ENCODE results near the gene MAEL. TPM values are rescaled to one million over a fixed set of nuclear protein-coding genes. Genes with fewer than 3 reads are reported as not detected.

Gene MAEL
- under 1 TPM in 1 of 2 experiments, not detected in 1; 0.13 TPM for total RNA-seq

DNA sequence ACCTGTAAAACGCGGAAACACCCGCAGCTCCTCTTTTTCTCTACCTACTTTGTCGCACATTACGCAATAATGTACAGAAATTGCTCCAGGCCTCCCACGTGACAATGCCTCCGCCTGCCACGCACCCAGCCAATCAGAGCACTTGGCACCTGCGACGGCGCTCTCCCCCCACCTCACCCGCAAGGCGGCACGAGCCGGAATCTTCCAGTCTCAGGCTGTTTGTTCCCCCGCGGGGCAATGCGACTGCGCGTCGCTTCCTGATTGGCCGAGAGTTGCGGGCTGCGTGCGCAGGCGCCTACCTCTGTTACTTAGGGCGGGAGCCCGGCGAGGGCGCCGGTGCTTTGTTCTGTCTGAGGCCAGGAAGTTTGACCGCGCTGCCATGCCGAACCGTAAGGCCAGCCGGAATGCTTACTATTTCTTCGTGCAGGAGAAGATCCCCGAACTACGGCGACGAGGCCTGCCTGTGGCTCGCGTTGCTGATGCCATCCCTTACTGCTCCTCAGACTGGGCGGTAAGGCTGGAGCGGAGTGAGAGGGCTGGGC, at the start of gene MAEL:
Gene MAEL, plus strand, starts transcription at position 307 of the 542 bp plus-strand sequence. Its CDS starts 73 bp downstream, at position 380.
- ChIA-PET POLR2A (no interaction called here), CTCF (no interaction called here)

- CTCF ChIA-PET: no interaction called here
- POLR2A ChIA-PET: no interaction called here
These were observed 49.2 kb upstream of the MAEL start for GRCh38 chr1:166939741-166940375.

DNA sequence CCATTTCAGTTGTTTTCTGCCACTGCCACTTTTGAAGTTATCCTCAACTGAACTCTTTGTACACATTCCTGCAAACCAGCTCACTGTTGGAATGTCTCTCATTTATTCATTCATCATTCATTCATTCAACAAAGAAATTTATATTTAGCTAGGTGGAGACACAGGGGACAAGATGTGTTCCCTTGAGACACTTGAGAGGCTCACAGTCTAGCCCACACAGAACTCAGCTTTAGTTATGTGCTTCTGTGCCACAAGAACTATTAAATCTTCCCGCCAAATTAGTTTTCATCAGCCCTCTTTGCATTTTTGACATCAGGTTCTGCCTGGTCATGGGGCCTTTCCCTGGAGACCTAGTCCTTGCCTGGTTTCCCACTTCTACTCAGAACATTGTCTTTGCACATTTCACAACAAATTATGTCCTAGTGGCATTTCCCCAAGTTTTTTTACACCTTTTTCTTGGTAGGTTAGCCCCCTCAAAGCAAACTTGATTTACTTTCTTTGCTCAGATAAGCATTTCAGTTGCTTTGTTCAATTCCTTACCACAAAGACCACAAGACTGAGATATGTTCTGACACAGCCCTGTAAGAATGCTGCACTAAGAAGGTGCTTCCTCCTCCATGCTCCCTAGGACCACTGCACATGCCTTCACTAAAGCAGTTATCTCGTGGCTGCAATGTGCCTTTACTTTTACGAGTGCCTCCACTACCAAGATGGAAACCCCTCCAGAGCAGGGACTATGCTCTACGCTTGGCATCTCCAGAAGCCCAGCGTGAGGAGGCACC, 44.7 kb upstream of the MAEL start:
- ChIA-PET CTCF (no interaction called here), POLR2A (no interaction called here)

- ChIA-PET CTCF (no interaction called here), POLR2A (no interaction called here)
These were observed 41.6 kb upstream of the MAEL start for GRCh38 chr1:166947398-166948043.

DNA sequence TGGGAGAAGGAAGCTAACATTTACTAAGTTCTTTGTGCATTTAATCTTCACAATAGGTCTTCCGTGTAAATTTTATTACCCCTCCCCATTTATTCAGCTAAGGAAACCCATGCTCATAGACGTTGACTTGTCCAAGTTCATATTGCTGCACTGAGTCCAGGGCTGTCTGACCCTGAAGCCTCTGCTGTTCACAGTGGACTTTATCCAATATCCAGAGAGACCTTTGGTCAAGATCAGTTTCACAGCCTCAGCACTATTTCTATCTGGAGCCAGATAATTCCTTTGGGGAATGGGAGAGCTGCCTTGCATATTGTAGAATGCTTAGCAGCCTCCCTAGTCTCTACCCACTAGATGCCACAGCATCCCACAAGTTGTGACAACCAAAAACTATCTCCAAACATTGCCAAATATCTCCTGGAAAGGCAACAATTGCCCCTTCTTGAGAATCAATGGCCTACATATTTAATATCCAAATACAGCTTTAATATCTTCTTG, 40.2 kb upstream of the MAEL start:
- POLR2A ChIA-PET: no interaction called here
- CTCF ChIA-PET: interaction anchor here (0.8 to 1.2 kb wide), 2 partner anchors 15 to 39 kb away, joined by 3 read pairs; no protein-coding TSS in a partner anchor

DNA sequence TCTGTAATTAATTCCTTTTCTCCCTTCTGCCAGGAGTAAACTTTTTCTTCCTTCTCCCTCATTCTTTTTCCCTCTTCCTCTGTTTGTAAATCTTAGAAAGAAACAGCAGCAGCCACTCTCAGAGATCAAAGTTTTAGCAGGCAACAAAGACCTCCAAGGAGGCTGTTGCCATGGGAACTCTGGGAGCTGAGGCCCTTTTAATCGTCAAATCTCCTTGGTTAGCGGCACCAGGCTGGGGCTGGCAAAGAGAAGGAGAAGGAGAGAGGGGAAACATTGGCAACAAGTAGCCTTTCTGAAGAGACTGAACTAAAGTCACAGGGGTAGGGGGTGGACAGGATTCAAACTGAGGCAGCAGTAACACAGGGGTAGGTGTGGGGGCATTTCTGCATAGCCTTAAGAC, 38.9 kb upstream of the MAEL start:
- ChIA-PET POLR2A (no interaction called here), CTCF (no interaction called here)

DNA sequence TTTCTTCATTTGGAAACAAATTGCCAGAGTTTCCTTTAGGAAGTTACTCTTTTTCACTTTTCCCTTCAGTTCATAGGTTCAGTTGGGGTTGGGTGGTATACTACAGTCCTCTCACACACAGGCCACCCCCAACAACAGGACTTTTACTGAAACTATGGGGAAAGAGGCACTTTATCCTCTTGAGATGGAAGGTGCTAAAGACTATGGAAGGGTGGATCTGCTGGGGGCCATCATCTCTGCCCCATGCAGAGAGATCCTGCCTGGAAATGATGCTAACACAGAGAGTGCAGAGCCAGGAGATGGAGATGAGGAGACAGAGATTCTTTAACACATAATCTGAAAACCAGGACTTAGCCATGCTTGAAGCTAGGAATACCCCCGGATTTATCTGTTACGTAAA, 38.0 kb upstream of the MAEL start:
- ChIA-PET CTCF (no interaction called here), POLR2A (no interaction called here)

- POLR2A ChIA-PET: interaction anchor here (0.8 kb wide), 1 partner anchor 22 kb away, joined by 4 read pairs; no protein-coding TSS in a partner anchor
- CTCF ChIA-PET: interaction anchor here (0.5 kb wide), 1 partner anchor 439 kb away, joined by 3 read pairs; no protein-coding TSS in a partner anchor
These were observed 36.9 kb upstream of the MAEL start for GRCh38 chr1:166952002-166952746.

- POLR2A ChIA-PET: no interaction called here
These were observed 35.6 kb upstream of the MAEL start for GRCh38 chr1:166953491-166953890.

GRCh38 chr1:166956057-166956850, 32.8 kb upstream of the MAEL start:
- POLR2A ChIA-PET: no interaction called here
- CTCF ChIA-PET: no interaction called here

More at GRCh38 chr1:166953491-166953890, 35.6 kb upstream of the MAEL start:
- CTCF ChIA-PET: interaction anchor here (1.0 kb wide), 1 partner anchor 43 kb away, joined by 3 read pairs; no protein-coding TSS in a partner anchor

- POLR2A ChIA-PET: no interaction called here
- CTCF ChIA-PET: no interaction called here
These were observed 32.2 kb upstream of the MAEL start for GRCh38 chr1:166956872-166957271.

DNA sequence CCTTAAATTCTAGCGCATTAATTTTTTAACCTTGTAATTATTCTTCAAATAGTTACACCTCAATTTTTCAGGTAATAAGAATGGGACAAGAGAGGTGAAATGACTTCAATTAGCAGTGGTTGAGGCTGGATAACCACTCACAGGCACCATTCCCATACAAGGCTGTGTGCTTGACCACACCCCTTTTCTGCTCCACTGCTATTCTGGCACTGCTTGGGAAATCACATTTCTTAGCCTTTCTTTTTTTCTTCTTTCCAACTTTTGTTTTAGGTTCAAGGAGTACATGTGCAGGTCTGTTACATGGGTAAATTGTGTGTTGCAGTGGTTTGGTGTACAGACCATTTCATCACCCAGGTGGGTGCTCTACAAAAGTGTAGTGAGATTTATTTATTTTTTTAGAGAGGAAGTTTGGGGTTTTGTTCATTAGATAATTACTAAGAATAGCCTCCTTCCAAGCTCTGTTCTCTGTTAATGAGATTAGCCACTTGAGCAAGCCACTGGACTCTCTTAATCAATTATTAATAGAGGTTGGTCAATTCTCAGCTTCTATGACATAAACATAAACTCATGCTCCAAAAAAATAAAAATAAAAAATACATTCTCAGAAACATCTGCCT, 28.1 kb upstream of the MAEL start:
- ChIA-PET POLR2A (no interaction called here), CTCF (no interaction called here)

GRCh38 chr1:166969074-166969677, 19.9 kb upstream of the MAEL start:
- CTCF ChIA-PET: interaction anchor here (1.5 kb wide), 1 partner anchor 89 kb away, joined by 3 read pairs; no protein-coding TSS in a partner anchor
- POLR2A ChIA-PET: no interaction called here

DNA sequence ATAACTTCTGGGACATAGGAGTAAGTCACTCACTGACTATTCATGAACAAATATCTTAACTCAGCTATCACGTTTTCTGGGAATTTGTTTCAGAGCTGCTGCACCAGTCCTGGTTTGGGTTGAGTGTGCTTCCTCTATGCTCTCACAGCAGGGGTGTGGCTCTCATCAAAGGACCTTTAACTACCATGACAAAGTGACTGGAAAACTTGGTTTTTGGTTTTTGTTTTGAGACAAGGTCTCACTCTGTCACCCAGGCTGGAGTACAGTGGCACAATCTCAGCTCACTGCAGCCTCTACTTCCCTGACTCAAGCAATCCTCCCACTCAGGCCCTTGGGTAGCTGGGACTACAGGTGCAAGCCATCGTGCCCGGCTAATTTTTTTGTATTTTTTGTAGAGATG, 17.8 kb upstream of the MAEL start:
- ChIA-PET POLR2A (no interaction called here), CTCF (no interaction called here)

DNA sequence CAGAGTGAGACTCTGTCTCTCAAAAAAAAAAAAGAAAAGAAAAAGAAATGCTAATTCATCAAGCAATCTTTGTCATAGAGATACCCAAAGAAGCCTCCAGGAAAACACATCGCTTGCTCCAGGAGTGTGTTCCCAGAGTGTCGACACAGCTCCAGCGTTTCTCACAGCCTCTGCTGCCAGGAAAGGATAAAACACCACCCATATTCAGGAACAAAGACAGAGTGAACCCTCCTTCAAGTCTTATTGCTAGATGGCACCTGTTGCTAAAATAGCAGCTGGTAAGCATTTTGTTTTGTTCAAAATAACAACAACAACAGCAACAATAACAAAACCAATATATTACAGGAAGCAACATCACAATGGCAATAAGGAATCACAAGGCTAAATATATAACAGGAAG, 16.9 kb upstream of the MAEL start:
- ChIA-PET POLR2A (no interaction called here), CTCF (no interaction called here)

DNA sequence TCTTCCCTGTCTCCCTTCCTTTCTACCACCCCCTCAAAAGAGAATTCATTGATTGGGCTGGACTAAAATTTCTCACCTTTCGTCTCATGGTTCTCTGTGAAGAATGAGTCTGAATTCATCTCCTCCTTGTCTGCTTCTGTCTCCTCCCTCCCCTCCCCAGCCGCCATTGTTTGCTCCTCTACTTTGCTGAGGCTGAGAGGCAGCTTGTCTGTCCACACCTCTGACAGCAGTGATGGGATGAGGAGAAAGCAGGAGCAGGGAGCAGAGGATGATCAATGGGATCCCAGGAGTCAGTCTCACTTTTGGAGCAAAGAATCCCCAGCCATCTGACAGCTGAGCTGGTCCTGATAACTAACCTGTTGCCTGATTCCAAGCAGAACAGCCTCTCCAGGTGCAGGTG, 16.3 kb upstream of the MAEL start:
- ChIA-PET POLR2A (no interaction called here), CTCF (no interaction called here)

DNA sequence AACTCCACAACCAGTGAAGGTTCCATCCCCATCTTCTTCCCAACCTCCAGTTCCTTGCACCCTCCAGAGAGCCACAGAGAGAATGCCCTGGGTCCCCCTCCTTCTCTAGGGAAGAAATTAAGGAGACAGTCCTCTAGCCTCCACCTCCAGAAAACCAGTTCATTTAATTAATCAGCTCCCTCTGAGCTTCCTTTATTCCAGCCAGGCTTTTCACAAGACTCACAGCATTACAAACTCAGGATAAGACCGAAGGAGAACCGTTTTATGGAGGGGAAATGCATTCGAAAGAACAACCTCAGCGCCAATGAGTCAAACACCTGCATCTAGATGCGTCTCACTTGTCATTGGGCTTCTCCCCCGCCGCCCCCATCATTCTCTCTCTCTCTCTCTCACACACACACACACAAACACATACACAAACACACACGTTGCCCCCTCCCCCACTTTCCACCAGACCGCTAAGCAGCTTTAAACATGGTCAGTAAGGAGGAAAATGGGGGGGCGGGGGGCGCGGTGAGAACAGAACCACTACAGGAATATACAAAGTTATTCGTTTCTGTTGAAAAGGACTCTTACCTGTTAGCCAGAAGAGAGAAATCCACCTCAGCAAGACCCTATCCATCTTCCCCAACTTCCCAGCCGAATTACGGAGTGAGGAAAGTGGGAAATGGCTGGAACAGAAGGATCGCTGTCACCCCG, 14.3 kb upstream of the MAEL start:
- POLR2A ChIA-PET: interaction anchor here (0.6 to 0.9 kb wide), 3 partner anchors 22 to 1252 kb away, joined by 3 to 4 read pairs (median 3); no protein-coding TSS in a partner anchor

More for the DNA sequence above, 14.3 kb upstream of the MAEL start:
- CTCF ChIA-PET: interaction anchor here (1.4 kb wide), 1 partner anchor 83 kb away, joined by 3 read pairs; no protein-coding TSS in a partner anchor
